ENCODE measurements around the gene ERFL. TPM values are rescaled to one million over a fixed set of nuclear protein-coding genes. Genes with fewer than 3 reads are reported as not detected.

The ERFL gene
- total RNA-seq, 2 donors from 2014 or later, result not detected

DNA sequence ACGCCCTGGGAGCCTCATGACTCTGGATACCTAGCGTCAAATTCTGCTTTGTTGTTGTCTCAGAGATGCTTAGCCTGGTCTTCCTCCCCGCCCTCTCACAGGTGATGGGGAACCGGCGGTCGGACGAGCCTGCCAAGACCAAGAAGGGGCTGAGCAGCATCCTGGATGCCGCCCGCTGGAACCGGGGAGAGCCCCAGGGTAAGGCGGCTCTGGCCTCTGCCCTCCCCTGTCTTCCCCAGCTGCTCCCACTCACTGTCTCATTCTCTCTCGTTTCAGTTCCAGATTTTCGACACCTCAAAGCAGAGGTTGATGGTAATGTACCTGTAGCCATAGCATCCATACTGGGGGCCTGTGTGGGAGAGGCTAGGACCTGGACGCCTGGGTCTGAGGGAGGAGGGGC, 33.9 kb downstream of the ERFL start:
- Histone ChIP-seq H3K27ac (no peak overlapping the region), H3K27me3 (no peaks in the 10 kb centered on the region), H3K4me3 (no peak overlapping the region), H3K4me1 (no peaks in the 10 kb centered on the region), H3K36me3 (replicated peaks in 1 of 2; ENCODE audit: insufficient read depth in 1 of 2, low read depth in 2 of 2) (peaks cover 5 to 23% of the 10 kb centered on the region in 2 donors), H3K9me3 (no peaks in the 10 kb centered on the region)
- intact Hi-C loops (cut with DNase I), result loop anchor here (5.0 kb wide), 1 partner anchor 33 kb away; the partner anchor contains the start of gene ERFL
- 86 to 95% methylated on average over 13 to 14 of the region's 14 CpGs for WGBS, 2 donors
- ATAC-seq, result no peak
- TF ChIP-seq, protein P1, sequence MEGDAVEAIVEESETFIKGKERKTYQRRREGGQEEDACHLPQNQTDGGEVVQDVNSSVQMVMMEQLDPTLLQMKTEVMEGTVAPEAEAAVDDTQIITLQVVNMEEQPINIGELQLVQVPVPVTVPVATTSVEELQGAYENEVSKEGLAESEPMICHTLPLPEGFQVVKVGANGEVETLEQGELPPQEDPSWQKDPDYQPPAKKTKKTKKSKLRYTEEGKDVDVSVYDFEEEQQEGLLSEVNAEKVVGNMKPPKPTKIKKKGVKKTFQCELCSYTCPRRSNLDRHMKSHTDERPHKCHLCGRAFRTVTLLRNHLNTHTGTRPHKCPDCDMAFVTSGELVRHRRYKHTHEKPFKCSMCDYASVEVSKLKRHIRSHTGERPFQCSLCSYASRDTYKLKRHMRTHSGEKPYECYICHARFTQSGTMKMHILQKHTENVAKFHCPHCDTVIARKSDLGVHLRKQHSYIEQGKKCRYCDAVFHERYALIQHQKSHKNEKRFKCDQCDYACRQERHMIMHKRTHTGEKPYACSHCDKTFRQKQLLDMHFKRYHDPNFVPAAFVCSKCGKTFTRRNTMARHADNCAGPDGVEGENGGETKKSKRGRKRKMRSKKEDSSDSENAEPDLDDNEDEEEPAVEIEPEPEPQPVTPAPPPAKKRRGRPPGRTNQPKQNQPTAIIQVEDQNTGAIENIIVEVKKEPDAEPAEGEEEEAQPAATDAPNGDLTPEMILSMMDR (IDR thresholded peaks at IDR 0.05), result no peak
- TF ChIP-seq POLR2A (IDR thresholded peaks at IDR 0.05), result no peak
- DNase-seq, result no peak

GRCh38 chr19:41893899-41894298, 34.4 kb downstream of the ERFL start:
- Histone ChIP-seq H3K9me3 (no peaks in the 10 kb centered on the region), H3K27me3 (no peaks in the 10 kb centered on the region), H3K4me3 (no peak overlapping the region), H3K27ac (no peak overlapping the region), H3K4me1 (no peaks in the 10 kb centered on the region), H3K36me3 (replicated peaks in 1 of 2; ENCODE audit: insufficient read depth in 1 of 2, low read depth in 2 of 2) (peaks cover 1 to 21% of the 10 kb centered on the region in 2 donors)
- intact Hi-C loops (cut with DNase I), result loop anchor here (5.0 kb wide), 1 partner anchor 33 kb away; the partner anchor contains the start of gene ERFL
- DNase-seq, result no peak
- TF ChIP-seq, protein P1 (IDR thresholded peaks at IDR 0.05), result no peak
- TF ChIP-seq POLR2A (IDR thresholded peaks at IDR 0.05), result no peak
- 78 to 89% methylated on average over 4 to 6 of the region's 6 CpGs for WGBS, 2 donors
- ATAC-seq, result no peak

GRCh38 chr19:41892173-41892902, 35.9 kb downstream of the ERFL start:
- TF ChIP-seq, protein P1 (IDR thresholded peaks at IDR 0.05), result no peak
- no peak for TF ChIP-seq POLR2A (IDR thresholded peaks at IDR 0.05)
- intact Hi-C loops (cut with DNase I), result loop anchor here (5.0 kb wide), 1 partner anchor 35 kb away; the partner anchor contains the start of gene ERFL
- peaks cover 0 to 12% of the 10 kb centered on the region in 2 donors for H3K36me3 ChIP-seq (replicated peaks in 1 of 2; ENCODE audit: insufficient read depth in 1 of 2, low read depth in 2 of 2)
- 89 to 91% methylated on average over 9 to 34 of the region's 34 CpGs for WGBS, 2 donors
- H3K27ac ChIP-seq, result no peak overlapping the region
- H3K9me3 ChIP-seq, result no peaks in the 10 kb centered on the region
- DNase-seq (no peak), ATAC-seq (no peak)
- H3K4me3 ChIP-seq, result no peak overlapping the region
- H3K4me1 ChIP-seq, result peaks cover 9% of the 10 kb centered on the region
- no peaks in the 10 kb centered on the region for H3K27me3 ChIP-seq

DNA sequence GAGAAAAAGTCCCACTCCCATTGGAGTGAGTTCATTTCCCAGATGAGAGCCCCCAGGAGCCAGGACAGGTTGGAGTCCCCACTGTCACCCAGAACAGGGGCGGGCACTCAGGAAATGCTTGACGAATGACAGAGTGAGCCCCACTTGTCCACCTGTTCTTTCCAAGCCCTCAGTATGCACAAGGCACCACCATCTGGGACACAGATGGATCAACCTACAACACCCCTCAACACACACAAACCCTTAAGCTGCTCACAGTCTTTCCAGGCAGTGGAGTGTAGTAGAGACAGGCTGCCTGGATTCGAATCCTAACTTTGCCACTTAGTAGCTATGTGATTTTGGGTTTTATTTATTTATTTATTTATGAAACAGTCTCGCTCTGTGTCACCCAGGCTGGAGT, 37.3 kb downstream of the ERFL start:
- TF ChIP-seq POLR2A (IDR thresholded peaks at IDR 0.05), result no peak
- TF ChIP-seq, protein P1 (IDR thresholded peaks at IDR 0.05), result no peak
- Histone ChIP-seq H3K27ac (no peak overlapping the region), H3K4me1 (peaks cover 23% of the 10 kb centered on the region), H3K27me3 (no peaks in the 10 kb centered on the region), H3K9me3 (no peaks in the 10 kb centered on the region), H3K36me3 (replicated peaks in 1 of 2; ENCODE audit: insufficient read depth in 1 of 2, low read depth in 2 of 2) (peaks cover 0 to 10% of the 10 kb centered on the region in 2 donors), H3K4me3 (no peak overlapping the region)
- intact Hi-C loops (cut with DNase I), result loop anchor here (5.0 kb wide), 1 partner anchor 36 kb away; the partner anchor contains the start of gene ERFL
- 96 to 97% methylated on average over 2 to 4 of the region's 4 CpGs for WGBS, 2 donors
- DNase-seq (no peak), ATAC-seq (no peak)
